H9 (cell line): ENCODE data around the gene CHAF1B. TPM values are rescaled to one million over a fixed set of nuclear protein-coding genes. Genes with fewer than 3 reads are reported as not detected.
A peak's percentile ranks its signal among the peaks of the same experiment; 100 is the strongest.

ENCODE experiments used
- DNase-seq: peaks from one replicate; pipeline ENCODE4 v3.0.0-alpha.2; 2017
- H2AFZ ChIP-seq: one replicate; pipeline ENCODE4 v1.6.1; 2013; ENCODE audit warnings: mild to moderate bottlenecking, low read length, control low read depth, moderate library complexity
- H2AK5ac ChIP-seq: 2 replicates; pipeline ENCODE4 v1.6.1; 2013; ENCODE audit warnings: low read length, control low read depth, mixed read lengths; ENCODE audit not compliant: insufficient read length
- H2BK120ac ChIP-seq: one replicate; pipeline ENCODE4 v1.6.1; 2013; ENCODE audit warnings: low read depth, mild to moderate bottlenecking, low read length, control low read depth, inconsistent platforms; ENCODE audit not compliant: poor library complexity, severe bottlenecking
- H2BK12ac ChIP-seq: 2 replicates; pipeline ENCODE4 v1.6.1; 2013; ENCODE audit warnings: low read length, control low read depth, mixed read lengths, low read depth; ENCODE audit not compliant: insufficient read length
- H2BK15ac ChIP-seq: 2 replicates; pipeline ENCODE4 v1.6.1; 2013; ENCODE audit warnings: low read depth, low read length, control low read depth
- H2BK20ac ChIP-seq: one replicate; pipeline ENCODE4 v1.6.1; 2013; ENCODE audit warnings: low read depth, mild to moderate bottlenecking, low read length, control low read depth, inconsistent platforms; ENCODE audit not compliant: poor library complexity, severe bottlenecking
- H2BK5ac ChIP-seq: 2 replicates; pipeline ENCODE4 v1.6.1; 2013; ENCODE audit warnings: low read length, control low read depth, mixed read lengths; ENCODE audit not compliant: insufficient read length
- H3K14ac ChIP-seq: 2 replicates; pipeline ENCODE4 v1.6.1; 2013; ENCODE audit warnings: low read length, control low read depth; ENCODE audit not compliant: insufficient read depth
- H3K18ac ChIP-seq: 2 replicates; pipeline ENCODE4 v1.6.1; 2013; ENCODE audit warnings: low read depth, mild to moderate bottlenecking, mixed read lengths, low read length, control low read depth; ENCODE audit not compliant: insufficient read length
- H3K23ac ChIP-seq: 2 replicates; pipeline ENCODE4 v1.6.1; 2013; ENCODE audit warnings: low read length, control low read depth, mixed read lengths, low read depth; ENCODE audit not compliant: insufficient read length
- H3K23me2 ChIP-seq: 2 replicates; pipeline ENCODE4 v1.6.1; 2013; ENCODE audit warnings: low read depth, mild to moderate bottlenecking, mixed read lengths, low read length, control low read depth; ENCODE audit not compliant: insufficient read length, poor library complexity, severe bottlenecking
- H3K27ac ChIP-seq: 2 replicates; pipeline ENCODE4 v1.5.1; 2013; ENCODE audit warnings: low read length, control low read depth, mixed read lengths, low read depth; ENCODE audit not compliant: insufficient read length
- H3K27me3 ChIP-seq: 2 replicates; pipeline ENCODE4 v1.6.1; 2013; ENCODE audit warnings: low read length, control low read depth, inconsistent platforms; ENCODE audit not compliant: insufficient read depth
- H3K4ac ChIP-seq: 2 replicates; pipeline ENCODE4 v1.6.1; 2013; ENCODE audit warnings: low read depth, mild to moderate bottlenecking, control low read depth, inconsistent platforms, low read length, moderate library complexity
- H3K4me1 ChIP-seq: 2 replicates; pipeline ENCODE4 v1.6.1; 2013; ENCODE audit warnings: low read length, control low read depth, inconsistent platforms; ENCODE audit not compliant: insufficient read depth
- H3K4me2 ChIP-seq: 2 replicates; pipeline ENCODE4 v1.6.1; 2013; ENCODE audit warnings: low read length, control low read depth, mixed read lengths; ENCODE audit not compliant: insufficient read length, insufficient read depth
- H3K56ac ChIP-seq: 2 replicates; pipeline ENCODE4 v1.6.1; 2013; ENCODE audit warnings: low read depth, mild to moderate bottlenecking, mixed read lengths, low read length, control low read depth; ENCODE audit not compliant: insufficient read length
- H3K79me1 ChIP-seq: 2 replicates; pipeline ENCODE4 v1.6.1; 2013; ENCODE audit warnings: low read depth, mild to moderate bottlenecking, moderate library complexity, low read length, control low read depth, inconsistent platforms; ENCODE audit not compliant: insufficient read depth, poor library complexity, severe bottlenecking
- H3K79me2 ChIP-seq: 2 replicates; pipeline ENCODE4 v1.6.1; 2013; ENCODE audit warnings: low read length, control low read depth, inconsistent platforms; ENCODE audit not compliant: insufficient read depth
- H3K9ac ChIP-seq: 2 replicates; pipeline ENCODE4 v1.6.1; 2013; ENCODE audit warnings: low read length, control low read depth, mixed read lengths; ENCODE audit not compliant: insufficient read length; ENCODE audit errors: extremely low read depth
- H3K9me3 ChIP-seq: one replicate; pipeline ENCODE4 v1.6.1; 2013; ENCODE audit warnings: low read depth, low read length, inconsistent platforms; ENCODE audit not compliant: control insufficient read depth
- H3T11ph ChIP-seq: one replicate; pipeline ENCODE4 v1.6.1; 2013; ENCODE audit warnings: mild to moderate bottlenecking, low read length, control low read depth, inconsistent platforms
- H4K20me1 ChIP-seq: one replicate; pipeline ENCODE4 v1.6.1; 2013; ENCODE audit not compliant: control insufficient read depth, insufficient read length, insufficient read depth
- H4K5ac ChIP-seq: 2 replicates; pipeline ENCODE4 v1.6.1; 2013; ENCODE audit warnings: low read depth, mild to moderate bottlenecking, mixed read lengths, low read length, control low read depth; ENCODE audit not compliant: insufficient read length
- H4K8ac ChIP-seq: replicated peaks from 2 replicates; pipeline ENCODE4 v1.6.1; 2013; ENCODE audit warnings: low read length, control low read depth, mixed read lengths, low read depth; ENCODE audit not compliant: insufficient read length
- H4K91ac ChIP-seq: 2 replicates; pipeline ENCODE4 v1.6.1; 2013; ENCODE audit warnings: low read depth, mild to moderate bottlenecking, moderate library complexity, mixed read lengths, low read length, control low read depth; ENCODE audit not compliant: insufficient read length
- H3K27ac Mint-ChIP-seq, 3 experiments: 2 replicates in 2 of 3; 3 replicates in 1 of 3; pipeline ENCODE4 v1.8.0; 2020 to 2021; ENCODE audit warnings: mixed read lengths in 3 of 3, mild to moderate bottlenecking in 1 of 3, moderate library complexity in 1 of 3
- H3K27me3 Mint-ChIP-seq: 2 replicates; pipeline ENCODE4 v1.8.0; 2021; ENCODE audit warnings: low read depth, mild to moderate bottlenecking, moderate library complexity, mixed read lengths
- H3K36me3 Mint-ChIP-seq, 3 experiments: 2 replicates in 2 of 3; 3 replicates in 1 of 3; pipeline ENCODE4 v1.8.0; 2020 to 2021; ENCODE audit warnings: low read depth in 3 of 3, mixed read lengths in 3 of 3; ENCODE audit not compliant: insufficient read depth in 1 of 3
- H3K4me1 Mint-ChIP-seq, 2 experiments: 2 replicates each; pipeline ENCODE4 v1.8.0; 2020; ENCODE audit warnings: mixed read lengths in 2 of 2
- H3K4me3 Mint-ChIP-seq, 2 experiments: 2 replicates in 1 of 2; 3 replicates in 1 of 2; pipeline ENCODE4 v1.8.0; 2020 to 2021; ENCODE audit warnings: mild to moderate bottlenecking in 2 of 2, mixed read lengths in 2 of 2, moderate library complexity in 1 of 2
- H3K9me3 Mint-ChIP-seq, 2 experiments: 2 replicates in 1 of 2; 3 replicates in 1 of 2; pipeline ENCODE4 v1.8.0; 2020; ENCODE audit warnings: mild to moderate bottlenecking in 2 of 2, mixed read lengths in 2 of 2, moderate library complexity in 1 of 2
- WGBS: extraction: QIAGEN DNeasy Blood & Tissue Kit; methylation state at CpG from one replicate; pipeline ENCODE4 v1.1.7; 2013; ENCODE audit warnings: missing lambda C conversion rate, low lambda C conversion rate, mixed read lengths; ENCODE audit not compliant: insufficient read length; ENCODE audit errors: extremely low coverage; 5-methylcytosine and 5-hydroxymethylcytosine counted together
- total RNA-seq: library from RNA; stranded (reverse); gene quantifications from 2 replicates; pipeline ENCODE4 v1.2.1, GENCODE V29; 2021
- TF ChIP-seq, protein P1 (sequence below): fragments of 200-600 bp; sonication (generic); conservative IDR thresholded peaks from 3 replicates; pipeline ENCODE4 v1.8.0; 2021; ENCODE audit warnings: antibody characterized with exemption, mild to moderate bottlenecking

The CHAF1B gene
- total RNA-seq, 1 experiment from 2014 or later, result 19.3 TPM

DNA sequence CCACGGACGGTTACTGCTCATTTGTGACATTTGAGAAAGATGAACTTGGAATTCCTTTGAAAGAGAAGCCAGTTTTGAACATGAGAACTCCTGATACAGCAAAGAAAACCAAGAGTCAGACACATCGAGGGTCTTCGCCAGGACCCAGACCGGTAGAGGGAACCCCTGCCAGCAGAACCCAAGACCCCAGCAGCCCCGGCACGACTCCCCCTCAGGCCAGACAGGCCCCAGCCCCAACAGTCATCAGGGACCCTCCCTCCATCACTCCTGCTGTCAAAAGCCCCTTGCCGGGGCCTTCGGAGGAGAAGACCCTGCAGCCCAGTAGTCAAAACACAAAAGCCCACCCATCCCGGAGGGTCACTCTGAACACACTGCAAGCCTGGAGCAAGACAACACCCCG lies 27.7 kb downstream of the CHAF1B start:
- no peaks in the 10 kb centered on the region for H3K79me2 ChIP-seq
- H2BK15ac ChIP-seq, result no peak overlapping the region
- H3K79me1 ChIP-seq, result no peaks in the 10 kb centered on the region
- H3K27ac Mint-ChIP-seq, result 0 out of 7 replicates have a peak overlapping the region, but pooled peaks of 1 of the 3 experiments have one; percentile 44
- no peaks in the 10 kb centered on the region for H4K20me1 ChIP-seq
- no peak overlapping the region for H3K18ac ChIP-seq
- DNase-seq, result no peak
- H3K9me3 Mint-ChIP-seq, result no peaks in the 10 kb centered on the region
- H3K14ac ChIP-seq, result no peak overlapping the region
- H2BK20ac ChIP-seq, result no peak overlapping the region
- H3K4me2 ChIP-seq, result no peak overlapping the region
- no peak overlapping the region for H4K5ac ChIP-seq
- no peak overlapping the region for H3K4me3 Mint-ChIP-seq
- H3K27me3 ChIP-seq, result no peaks in the 10 kb centered on the region
- WGBS, result no CpG with 5 or more reads among the region's 11 CpGs
- peaks cover 11 to 16% of the 10 kb centered on the region in 2 experiments for H3K4me1 Mint-ChIP-seq
- no peak overlapping the region for H3K23ac ChIP-seq
- no peak overlapping the region for H2AFZ ChIP-seq
- H2BK5ac ChIP-seq, result no peak overlapping the region
- no peak overlapping the region for H3T11ph ChIP-seq
- H3K4ac ChIP-seq, result no peak overlapping the region
- no peak overlapping the region for H4K8ac ChIP-seq
- H3K9ac ChIP-seq, result no peak overlapping the region
- no peak overlapping the region for H3K27ac ChIP-seq
- H3K9me3 ChIP-seq, result no peaks in the 10 kb centered on the region
- no peak overlapping the region for H2AK5ac ChIP-seq
- peaks cover 29 to 80% (median 73%) of the 10 kb centered on the region in 3 experiments for H3K36me3 Mint-ChIP-seq
- no peaks in the 10 kb centered on the region for H3K23me2 ChIP-seq
- H2BK120ac ChIP-seq, result no peak overlapping the region
- H3K56ac ChIP-seq, result no peak overlapping the region
- TF ChIP-seq, protein P1, sequence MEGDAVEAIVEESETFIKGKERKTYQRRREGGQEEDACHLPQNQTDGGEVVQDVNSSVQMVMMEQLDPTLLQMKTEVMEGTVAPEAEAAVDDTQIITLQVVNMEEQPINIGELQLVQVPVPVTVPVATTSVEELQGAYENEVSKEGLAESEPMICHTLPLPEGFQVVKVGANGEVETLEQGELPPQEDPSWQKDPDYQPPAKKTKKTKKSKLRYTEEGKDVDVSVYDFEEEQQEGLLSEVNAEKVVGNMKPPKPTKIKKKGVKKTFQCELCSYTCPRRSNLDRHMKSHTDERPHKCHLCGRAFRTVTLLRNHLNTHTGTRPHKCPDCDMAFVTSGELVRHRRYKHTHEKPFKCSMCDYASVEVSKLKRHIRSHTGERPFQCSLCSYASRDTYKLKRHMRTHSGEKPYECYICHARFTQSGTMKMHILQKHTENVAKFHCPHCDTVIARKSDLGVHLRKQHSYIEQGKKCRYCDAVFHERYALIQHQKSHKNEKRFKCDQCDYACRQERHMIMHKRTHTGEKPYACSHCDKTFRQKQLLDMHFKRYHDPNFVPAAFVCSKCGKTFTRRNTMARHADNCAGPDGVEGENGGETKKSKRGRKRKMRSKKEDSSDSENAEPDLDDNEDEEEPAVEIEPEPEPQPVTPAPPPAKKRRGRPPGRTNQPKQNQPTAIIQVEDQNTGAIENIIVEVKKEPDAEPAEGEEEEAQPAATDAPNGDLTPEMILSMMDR, result no peak
- no peaks in the 10 kb centered on the region for H3K27me3 Mint-ChIP-seq
- H3K4me1 ChIP-seq, result no peaks in the 10 kb centered on the region
- H2BK12ac ChIP-seq, result no peak overlapping the region
- H4K91ac ChIP-seq, result no peak overlapping the region
